OCI-LY3 (cell line): ENCODE measurements around the gene FGD4.

Experiments used
- H2AFZ ChIP-seq: fragments of 200-600, 300-600 bp; shearing (Covaris generic); 2 replicates; pipeline ENCODE4 v1.6.0; 2014; ENCODE audit warnings: antibody characterized with exemption, low read depth, low read length
- H3K27ac ChIP-seq: fragments of 200-600, 300-600 bp; sonication (generic); 2 replicates; pipeline ENCODE4 v1.5.1; 2014; ENCODE audit warnings: mild to moderate bottlenecking, low read length, moderate library complexity, mixed read lengths
- H3K27me3 ChIP-seq: fragments of 200-600, 300-600 bp; sonication (generic); 2 replicates; pipeline ENCODE4 v1.6.1; 2014; ENCODE audit warnings: low read depth, low read length, mixed read lengths
- H3K36me3 ChIP-seq: fragments of 200-600, 300-600 bp; sonication (generic); replicated peaks from 2 replicates; pipeline ENCODE3; 2014; ENCODE audit warnings: low read depth, low read length, mixed read lengths
- H3K4me1 ChIP-seq: fragments of 300-600, 200-600 bp; sonication (generic); 2 replicates; pipeline ENCODE4 v1.6.1; 2014; ENCODE audit warnings: low read length, mixed read lengths
- H3K4me2 ChIP-seq: fragments of 200-600, 300-600 bp; sonication (generic); 2 replicates; pipeline ENCODE4 v1.6.1; 2014; ENCODE audit warnings: low read length, mixed read lengths
- H3K4me3 ChIP-seq: fragments of 300-600, 200-600 bp; sonication (generic); 2 replicates; pipeline ENCODE4 v1.5.1; 2014; ENCODE audit warnings: antibody characterized with exemption, mild to moderate bottlenecking, low read length, moderate library complexity
- H3K79me2 ChIP-seq: fragments of 300-600, 200-600 bp; shearing (Covaris generic); 2 replicates; pipeline ENCODE4 v1.6.1; 2014; ENCODE audit warnings: mild to moderate bottlenecking, low read length, mixed read lengths
- H3K9ac ChIP-seq: fragments of 300-600, 200-600 bp; shearing (Covaris generic); 2 replicates; pipeline ENCODE4 v1.6.0; 2014; ENCODE audit warnings: mild to moderate bottlenecking, low read length, moderate library complexity
- H3K9me3 ChIP-seq: fragments of 200-600, 300-600 bp; shearing (Covaris generic); 2 replicates; pipeline ENCODE4 v1.6.1; 2014; ENCODE audit warnings: low read length, mixed read lengths; ENCODE audit not compliant: insufficient read depth
- H4K20me1 ChIP-seq: fragments of 200-600, 300-600 bp; sonication (generic); 2 replicates; pipeline ENCODE4 v1.6.1; 2016; ENCODE audit warnings: low read length, mixed read lengths; ENCODE audit not compliant: insufficient read depth
- EZH2phosphoT487 ChIP-seq: fragments of 200-600 bp; shearing (Covaris generic); IDR thresholded peaks from 2 replicates; pipeline ENCODE4 v1.6.1; 2018; ENCODE audit warnings: antibody characterized with exemption, mixed run types, low read depth
- TF ChIP-seq, protein P1 (sequence below): fragments of 200-600, 300-600 bp; sonication (generic); IDR thresholded peaks from 2 replicates; pipeline ENCODE4 v1.5.1; 2014; ENCODE audit warnings: antibody characterized with exemption, low read length, low read depth

Gene FGD4

DNA sequence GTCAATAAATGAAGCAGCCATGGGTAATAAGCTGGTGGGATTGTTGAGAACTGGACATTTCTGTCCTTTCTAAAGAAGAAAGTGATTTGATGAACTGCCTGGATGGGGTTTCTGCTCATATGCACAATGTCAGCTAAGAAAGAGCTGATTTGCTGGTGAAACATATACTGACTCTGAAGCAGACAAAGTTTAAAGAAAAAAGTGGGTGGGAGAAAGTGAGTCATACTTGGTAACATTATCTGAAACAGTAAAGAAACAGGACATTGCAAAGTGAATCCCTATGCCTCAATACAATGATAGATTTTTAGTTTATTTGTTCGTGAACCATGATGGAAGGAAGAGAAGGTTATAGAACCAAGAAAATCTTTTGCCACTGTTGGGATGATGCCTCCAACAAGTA lies 184.2 kb downstream of the FGD4 start:
- no peaks in the 10 kb centered on the region for H3K36me3 ChIP-seq
- no peak overlapping the region for H2AFZ ChIP-seq

GRCh38 chr12:32585680-32586079 lies 186.3 kb downstream of the FGD4 start:
- TF ChIP-seq, protein P1, sequence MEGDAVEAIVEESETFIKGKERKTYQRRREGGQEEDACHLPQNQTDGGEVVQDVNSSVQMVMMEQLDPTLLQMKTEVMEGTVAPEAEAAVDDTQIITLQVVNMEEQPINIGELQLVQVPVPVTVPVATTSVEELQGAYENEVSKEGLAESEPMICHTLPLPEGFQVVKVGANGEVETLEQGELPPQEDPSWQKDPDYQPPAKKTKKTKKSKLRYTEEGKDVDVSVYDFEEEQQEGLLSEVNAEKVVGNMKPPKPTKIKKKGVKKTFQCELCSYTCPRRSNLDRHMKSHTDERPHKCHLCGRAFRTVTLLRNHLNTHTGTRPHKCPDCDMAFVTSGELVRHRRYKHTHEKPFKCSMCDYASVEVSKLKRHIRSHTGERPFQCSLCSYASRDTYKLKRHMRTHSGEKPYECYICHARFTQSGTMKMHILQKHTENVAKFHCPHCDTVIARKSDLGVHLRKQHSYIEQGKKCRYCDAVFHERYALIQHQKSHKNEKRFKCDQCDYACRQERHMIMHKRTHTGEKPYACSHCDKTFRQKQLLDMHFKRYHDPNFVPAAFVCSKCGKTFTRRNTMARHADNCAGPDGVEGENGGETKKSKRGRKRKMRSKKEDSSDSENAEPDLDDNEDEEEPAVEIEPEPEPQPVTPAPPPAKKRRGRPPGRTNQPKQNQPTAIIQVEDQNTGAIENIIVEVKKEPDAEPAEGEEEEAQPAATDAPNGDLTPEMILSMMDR, result no peak
- no peak for TF ChIP-seq EZH2phosphoT487
- Histone ChIP-seq H3K27me3 (no peaks in the 10 kb centered on the region), H3K4me2 (no peak overlapping the region), H4K20me1 (no peaks in the 10 kb centered on the region), H2AFZ (no peak overlapping the region), H3K27ac (no peak overlapping the region), H3K4me1 (0 out of 2 replicates have a peak, but pooled peaks cover 3% of the 10 kb centered on the region), H3K79me2 (no peaks in the 10 kb centered on the region), H3K4me3 (no peak overlapping the region), H3K9ac (no peak overlapping the region), H3K36me3 (no peaks in the 10 kb centered on the region), H3K9me3 (no peaks in the 10 kb centered on the region)

More for the DNA sequence above, 184.2 kb downstream of the FGD4 start:
- Histone ChIP-seq H3K27me3 (no peaks in the 10 kb centered on the region), H4K20me1 (no peaks in the 10 kb centered on the region), H3K4me1 (0 out of 2 replicates have a peak, but pooled peaks cover 3% of the 10 kb centered on the region), H3K9me3 (no peaks in the 10 kb centered on the region), H3K4me2 (no peak overlapping the region), H3K4me3 (no peak overlapping the region), H3K79me2 (no peaks in the 10 kb centered on the region), H3K9ac (no peak overlapping the region), H3K27ac (no peak overlapping the region)
- TF ChIP-seq EZH2phosphoT487, result no peak
- TF ChIP-seq, protein P1, result no peak

GRCh38 chr12:32586390-32586789 lies 187.0 kb downstream of the FGD4 start:
- TF ChIP-seq, protein P1, result no peak
- TF ChIP-seq EZH2phosphoT487, result no peak
- no peak overlapping the region for H2AFZ ChIP-seq
- 0 out of 2 replicates have a peak, but pooled peaks cover 3% of the 10 kb centered on the region for H3K4me1 ChIP-seq
- H3K27ac ChIP-seq, result no peak overlapping the region
- H3K27me3 ChIP-seq, result no peaks in the 10 kb centered on the region
- H3K9me3 ChIP-seq, result no peaks in the 10 kb centered on the region
- no peaks in the 10 kb centered on the region for H3K36me3 ChIP-seq
- no peak overlapping the region for H3K4me3 ChIP-seq
- H3K9ac ChIP-seq, result no peak overlapping the region
- no peak overlapping the region for H3K4me2 ChIP-seq
- H3K79me2 ChIP-seq, result no peaks in the 10 kb centered on the region
- H4K20me1 ChIP-seq, result no peaks in the 10 kb centered on the region

DNA sequence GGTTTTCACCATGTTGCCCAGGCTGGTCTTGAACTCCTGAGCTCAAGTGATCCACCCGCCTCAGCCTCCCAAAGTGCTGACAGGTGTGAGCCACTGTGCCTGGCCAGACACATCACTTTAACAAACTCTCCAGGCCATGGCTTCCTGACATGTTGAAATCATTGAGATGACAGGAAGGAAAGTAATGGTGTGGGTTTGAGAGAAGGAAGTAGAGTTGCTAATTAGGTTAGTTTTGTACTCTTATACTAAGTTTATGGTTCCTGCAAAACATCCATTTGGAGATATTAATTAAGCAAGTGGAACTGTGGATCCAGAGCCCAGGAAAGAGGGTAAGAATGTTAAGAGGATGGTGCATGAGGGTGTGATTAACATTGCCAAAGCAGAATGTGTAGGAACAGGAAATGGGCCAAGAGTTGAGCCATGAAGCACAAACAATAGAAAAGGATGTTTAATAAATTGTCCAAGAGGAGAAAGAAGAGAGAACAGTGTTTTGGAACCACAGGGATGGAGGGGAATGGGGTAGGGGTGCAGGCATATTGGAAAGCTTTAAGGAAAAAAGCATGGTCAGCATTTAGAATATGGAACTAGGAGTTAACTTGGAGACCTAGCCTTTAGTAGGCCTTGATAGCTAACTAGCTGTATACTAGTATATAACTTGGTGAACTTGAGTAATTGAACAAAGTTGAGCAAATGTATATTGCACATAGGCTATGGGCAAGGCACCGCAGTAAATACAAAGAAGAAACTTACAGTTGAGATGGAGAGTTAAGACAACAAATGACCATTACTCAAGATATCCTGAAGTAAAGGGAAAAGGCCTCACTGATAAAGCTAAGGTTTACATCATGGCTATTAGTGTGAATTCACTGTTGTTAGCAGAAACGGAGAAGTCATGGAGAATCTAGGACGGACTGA lies 188.5 kb downstream of the FGD4 start:
- no peaks in the 10 kb centered on the region for H3K79me2 ChIP-seq
- H3K27ac ChIP-seq, result no peak overlapping the region
- no peaks in the 10 kb centered on the region for H3K9me3 ChIP-seq
- H3K27me3 ChIP-seq, result no peaks in the 10 kb centered on the region
- no peak overlapping the region for H3K9ac ChIP-seq
- H3K4me2 ChIP-seq, result no peak overlapping the region
- H2AFZ ChIP-seq, result no peak overlapping the region
- no peak overlapping the region for H3K4me3 ChIP-seq
- 0 out of 2 replicates have a peak, but pooled peaks cover 3% of the 10 kb centered on the region for H3K4me1 ChIP-seq
- no peak for TF ChIP-seq EZH2phosphoT487
- TF ChIP-seq, protein P1, result no peak
- no peaks in the 10 kb centered on the region for H3K36me3 ChIP-seq
- H4K20me1 ChIP-seq, result no peaks in the 10 kb centered on the region
